ENCODE data around the gene GP1BB.

The GP1BB gene

GRCh38 chr22:19766511-19767426 lies 43.4 kb downstream of the GP1BB start:
- DNase-seq (ENCODE audit: low spot score) = no peak

- no peak for DNase-seq (ENCODE audit: low spot score)
Observed at GRCh38 chr22:19767427-19768341, 44.3 kb downstream of the GP1BB start.

DNA sequence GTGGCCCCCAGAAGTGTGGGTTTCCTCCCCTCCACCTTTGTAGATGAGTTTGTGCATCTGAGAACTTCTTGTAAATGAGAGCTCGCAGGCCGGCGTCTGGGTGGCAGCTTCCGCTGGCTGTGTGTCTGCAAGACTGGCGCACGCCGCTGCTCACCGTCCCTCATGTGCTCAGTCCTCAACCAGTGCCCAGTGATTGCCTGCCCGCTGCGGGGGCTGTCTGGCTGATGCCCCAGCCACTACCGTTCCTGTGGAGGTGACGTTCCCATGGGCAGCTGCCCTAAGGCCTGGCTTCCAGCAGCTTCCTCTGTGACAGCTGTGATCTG lies 46.0 kb downstream of the GP1BB start:
- no peak for DNase-seq (ENCODE audit: low spot score)

DNA sequence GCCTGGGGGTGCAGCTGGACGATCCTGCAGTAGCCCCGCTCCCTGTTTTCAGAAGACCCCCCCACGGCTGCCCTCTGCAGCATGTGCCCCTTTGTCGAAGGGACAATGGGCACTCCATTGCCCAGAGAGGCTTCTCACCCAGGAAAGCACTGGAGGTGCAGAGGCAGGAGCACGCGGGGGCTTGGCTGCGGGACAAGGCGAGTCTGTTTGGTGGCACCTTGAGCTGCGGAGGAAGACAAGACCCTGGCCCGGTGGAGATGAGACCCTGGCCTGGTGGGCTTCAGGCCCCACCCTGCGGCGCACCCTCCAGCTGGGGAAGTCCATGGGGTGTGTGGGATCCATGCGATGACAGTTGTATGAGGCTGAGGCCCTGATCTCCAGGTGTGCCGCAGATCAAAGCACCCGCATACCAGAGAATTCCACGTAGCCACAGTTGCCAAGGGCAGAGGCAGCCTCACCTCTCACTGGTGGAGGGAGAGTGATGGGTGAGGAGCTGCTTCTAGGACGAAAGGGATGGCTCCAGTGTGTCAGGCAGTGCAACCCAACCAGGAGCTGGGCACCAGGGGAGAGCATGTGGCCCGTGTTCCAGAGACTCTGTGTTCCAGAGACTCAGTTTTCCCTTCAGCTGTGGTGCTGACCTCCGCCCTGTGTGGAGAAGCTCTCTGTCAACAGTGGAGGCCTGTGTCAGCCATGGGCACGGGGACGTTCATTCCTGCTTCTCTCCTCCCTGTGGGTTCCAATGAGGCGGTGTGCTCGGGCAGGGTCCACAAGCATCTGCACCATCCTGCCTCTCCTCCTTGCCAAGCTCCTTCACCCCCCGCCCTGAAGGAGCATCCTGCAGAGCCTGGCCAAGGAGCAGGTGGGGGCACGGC lies 47.2 kb downstream of the GP1BB start:
- no peak for DNase-seq (ENCODE audit: low spot score)

DNA sequence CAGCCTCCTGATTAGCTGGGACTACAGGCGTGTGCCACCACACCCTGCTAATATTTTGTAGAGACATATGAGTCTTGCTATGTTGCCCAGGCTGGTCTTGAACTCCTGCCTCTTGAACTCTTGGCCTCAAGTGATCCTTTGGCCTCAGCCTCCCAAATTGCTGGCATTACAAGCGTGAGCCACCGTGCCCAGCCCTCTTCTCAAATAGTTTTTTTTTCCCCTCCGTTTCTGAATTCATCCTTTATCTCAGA lies 49.0 kb downstream of the GP1BB start:
- no peak for DNase-seq (ENCODE audit: low spot score)

GRCh38 chr22:19772673-19773469 lies 49.5 kb downstream of the GP1BB start:
- DNase-seq (ENCODE audit: low spot score) = no peak

GRCh38 chr22:19773470-19774040 lies 50.2 kb downstream of the GP1BB start:
- DNase-seq (ENCODE audit: low spot score) = no peak

All from COLO829 (cell line).